Adrenal gland (tissue), 12 donors: ENCODE results near the gene AHNAK2. TPM values are rescaled to one million over a fixed set of nuclear protein-coding genes. Genes with fewer than 3 reads are reported as not detected.

Source experiments
- DNase-seq, 7 donors: peaks; one replicate each; pipeline ENCODE4 v3.0.0-alpha.2; 2019 to 2020
- H3K27ac ChIP-seq, 5 donors: fragments of 200-600 bp; sonication (generic) in 4 of 5; 1 replicate in 3 of 5; 2 replicates in 2 of 5; pipeline versions ENCODE4 v1.5.1 to v1.8.0; 2016 to 2020; ENCODE audit warnings: mild to moderate bottlenecking in 1 of 5
- H3K27me3 ChIP-seq: fragments of 200-600 bp; 2 replicates; pipeline ENCODE4 v1.8.0; 2021
- H3K36me3 ChIP-seq, 2 donors: fragments of 200-600 bp; replicated peaks in 1 of 2; 1 replicate in 1 of 2; 2 replicates in 1 of 2; pipeline versions ENCODE4 v1.5.1 to v1.8.0; 2018 to 2022
- H3K4me1 ChIP-seq, 2 donors: fragments of 200-600 bp; replicated peaks in 1 of 2; 1 replicate in 1 of 2; 2 replicates in 1 of 2; pipeline versions ENCODE4 v1.5.1 to v1.8.0; 2018 to 2021
- H3K4me3 ChIP-seq, 4 donors: fragments of 200-600 bp; sonication (generic) in 3 of 4; one replicate each; pipeline ENCODE4 v1.5.1; 2016 to 2018
- H3K9me3 ChIP-seq, 3 donors: fragments of 200-600 bp; sonication (generic) in 1 of 3; replicated peaks in 1 of 3; 1 replicate in 2 of 3; 2 replicates in 1 of 3; pipeline versions ENCODE4 v1.5.1 to v1.8.0; 2016 to 2021
- POLR2A ChIP-seq, 2 donors: fragments of 450-650 bp; IDR thresholded peaks; one replicate each; pipeline ENCODE4 v1.6.1; 2017; ENCODE audit warnings: antibody characterized with exemption in 2 of 2, mild to moderate bottlenecking in 2 of 2, moderate library complexity in 1 of 2
- WGBS, 4 donors: extraction: QIAGEN DNeasy Blood & Tissue Kit in 2 of 4; methylation state at CpG; one replicate each; pipeline versions ENCODE4 v1.1.5 to v1.1.7; 2013 to 2017; 5-methylcytosine and 5-hydroxymethylcytosine counted together
- intact Hi-C, 2 donors: fragments of 100-400 bp; cut with DNase I; formaldehyde crosslinking; loops; one replicate each; pipeline versions ENCODE4 v1.14.1 to v1.15.0; 2022 to 2023
- polyA plus RNA-seq, 3 donors: library from polyadenylated mRNA; stranded (reverse); fragments of 200-250 nt in 2 of 3; fragments of 350-450 nt in 1 of 3; fragmentation: Illumina TruSeq in 1 of 3; extraction: RNeasy Lipid Tissue Mini Kit (QIAGEN cat#74804) in 1 of 3; gene quantifications; one replicate each; pipeline ENCODE4 v1.2.3, GENCODE V29; 2013 to 2014
- total RNA-seq, 9 donors: library from RNA; depleted of rRNA in 4 of 9; stranded (reverse); fragments of >200 nt in 4 of 9; fragments of 120-200 nt in 1 of 9; fragmentation: NEBNext Ultra II Directional in 1 of 9; extraction: Animal tissue kit (Norgen Biotek cat#: 25700) in 1 of 9; gene quantifications; one replicate each; pipeline versions ENCODE4 v1.1.0 to v1.2.4, GENCODE V29; 2013 to 2023
- TF ChIP-seq, protein P1 (sequence below), 6 experiments: fragments of 450-650 bp in 4 of 6; fragments of 200-600 bp in 2 of 6; sonication (generic) in 1 of 6; IDR thresholded peaks; 1 replicate in 5 of 6; 2 replicates in 1 of 6; pipeline versions ENCODE4 v1.5.1 to v1.8.0; 2016 to 2021; ENCODE audit warnings: antibody characterized with exemption in 6 of 6, mild to moderate bottlenecking in 2 of 6, moderate library complexity in 1 of 6
- donor health status: healthy with polysubstance abuse.
- donor health status: Bipolar disorder and iron deficiency.
- donor health status: DM: yes; HTN: yes; CAD: no.
- donor health status: DM: no; HTN: no; CAD: no.
- donor health status: DM: no; HTN: no; CAD: no.
- donor health status: DM: yes; HTN: yes; CAD: no.

Gene AHNAK2
- total and polyA plus RNA-seq, 12 donors: 0.67 to 16.0 (median 4.1) TPM

- no peaks in the 10 kb centered on the region for H3K27me3 ChIP-seq
- no peaks in the 10 kb centered on the region for H3K4me1 ChIP-seq
- no peak overlapping the region for H3K4me3 ChIP-seq
- no peak for DNase-seq
- no peaks in the 10 kb centered on the region for H3K36me3 ChIP-seq
- intact Hi-C loops: no loop called here
- TF ChIP-seq, protein P1, sequence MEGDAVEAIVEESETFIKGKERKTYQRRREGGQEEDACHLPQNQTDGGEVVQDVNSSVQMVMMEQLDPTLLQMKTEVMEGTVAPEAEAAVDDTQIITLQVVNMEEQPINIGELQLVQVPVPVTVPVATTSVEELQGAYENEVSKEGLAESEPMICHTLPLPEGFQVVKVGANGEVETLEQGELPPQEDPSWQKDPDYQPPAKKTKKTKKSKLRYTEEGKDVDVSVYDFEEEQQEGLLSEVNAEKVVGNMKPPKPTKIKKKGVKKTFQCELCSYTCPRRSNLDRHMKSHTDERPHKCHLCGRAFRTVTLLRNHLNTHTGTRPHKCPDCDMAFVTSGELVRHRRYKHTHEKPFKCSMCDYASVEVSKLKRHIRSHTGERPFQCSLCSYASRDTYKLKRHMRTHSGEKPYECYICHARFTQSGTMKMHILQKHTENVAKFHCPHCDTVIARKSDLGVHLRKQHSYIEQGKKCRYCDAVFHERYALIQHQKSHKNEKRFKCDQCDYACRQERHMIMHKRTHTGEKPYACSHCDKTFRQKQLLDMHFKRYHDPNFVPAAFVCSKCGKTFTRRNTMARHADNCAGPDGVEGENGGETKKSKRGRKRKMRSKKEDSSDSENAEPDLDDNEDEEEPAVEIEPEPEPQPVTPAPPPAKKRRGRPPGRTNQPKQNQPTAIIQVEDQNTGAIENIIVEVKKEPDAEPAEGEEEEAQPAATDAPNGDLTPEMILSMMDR (IDR thresholded peaks at IDR 0.05): no peak
- TF ChIP-seq POLR2A (IDR thresholded peaks at IDR 0.05): no peak
- no peaks in the 10 kb centered on the region for H3K9me3 ChIP-seq
- no peak overlapping the region for H3K27ac ChIP-seq
- WGBS, 4 donors: 65 to 77% (median 72%) methylated on average over 4 of the region's 4 CpGs
These were observed 60.2 kb downstream of the AHNAK2 start for GRCh38 chr14:104917993-104918392.

GRCh38 chr14:104917116-104917515 is 61.1 kb downstream of the AHNAK2 start:
- WGBS, 4 donors: 86 to 91% (median 87%) methylated on average over 9 of the region's 9 CpGs
- H3K4me1 ChIP-seq: no peaks in the 10 kb centered on the region
- no peak overlapping the region for H3K4me3 ChIP-seq
- H3K36me3 ChIP-seq: no peaks in the 10 kb centered on the region
- H3K9me3 ChIP-seq: peaks cover 0 to 4% (median 0%) of the 10 kb centered on the region in 3 donors
- H3K27me3 ChIP-seq: no peaks in the 10 kb centered on the region
- H3K27ac ChIP-seq: no peak overlapping the region
- no peak for TF ChIP-seq POLR2A (IDR thresholded peaks at IDR 0.05)
- TF ChIP-seq, protein P1 (IDR thresholded peaks at IDR 0.05): no peak
- DNase-seq: no peak
- intact Hi-C loops: no loop called here

- 85 to 92% (median 88%) methylated on average over 7 of the region's 7 CpGs for WGBS, 4 donors
- intact Hi-C loops: no loop called here
- H3K27ac ChIP-seq: no peak overlapping the region
- H3K27me3 ChIP-seq: no peaks in the 10 kb centered on the region
- TF ChIP-seq POLR2A (IDR thresholded peaks at IDR 0.05): no peak
- TF ChIP-seq, protein P1 (IDR thresholded peaks at IDR 0.05): no peak
- no peaks in the 10 kb centered on the region for H3K4me1 ChIP-seq
- DNase-seq: no peak
- peaks cover 0 to 5% (median 0%) of the 10 kb centered on the region in 3 donors for H3K9me3 ChIP-seq
- H3K36me3 ChIP-seq: no peaks in the 10 kb centered on the region
- no peak overlapping the region for H3K4me3 ChIP-seq
These were observed 64.7 kb downstream of the AHNAK2 start for GRCh38 chr14:104913435-104913834.

DNA sequence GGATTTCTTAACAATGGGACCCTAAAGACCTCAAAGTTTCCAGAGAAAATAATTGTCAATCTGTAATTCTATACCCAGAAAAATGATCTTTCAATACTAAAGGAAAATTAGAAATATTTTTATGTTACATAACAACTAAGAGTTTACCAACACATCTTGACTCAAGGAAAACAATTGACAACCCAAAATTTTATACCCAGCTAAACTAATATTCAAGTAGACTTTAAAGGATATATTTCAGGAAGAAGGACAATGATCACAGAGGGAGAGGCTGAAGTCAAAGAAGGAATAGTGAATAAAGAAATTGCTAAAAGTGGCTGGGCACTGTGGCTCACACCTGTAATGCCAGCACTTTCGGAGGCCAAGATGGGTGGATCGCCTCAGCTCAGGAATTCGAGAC is 66.1 kb downstream of the AHNAK2 start:
- WGBS, 4 donors: 80 to 90% (median 86%) methylated on average over 3 of the region's 3 CpGs
- Histone ChIP-seq H3K9me3 (peaks cover 0 to 5% (median 0%) of the 10 kb centered on the region in 3 donors), H3K27me3 (no peaks in the 10 kb centered on the region), H3K4me3 (no peak overlapping the region), H3K36me3 (no peaks in the 10 kb centered on the region), H3K27ac (no peak overlapping the region), H3K4me1 (no peaks in the 10 kb centered on the region)
- TF ChIP-seq, protein P1 (IDR thresholded peaks at IDR 0.05): no peak
- TF ChIP-seq POLR2A (IDR thresholded peaks at IDR 0.05): no peak
- intact Hi-C loops: no loop called here
- no peak for DNase-seq
